GM12878 (cell line): ENCODE measurements around the gene ANAPC10. TPM values are rescaled to one million over a fixed set of nuclear protein-coding genes. Genes with fewer than 3 reads are reported as not detected.
A peak's percentile ranks its signal among the peaks of the same experiment; 100 is the strongest.

Source experiments
- ATAC-seq: fragments of 200-7000 bp; cut with Tn5 transposase; 3 replicates; pipeline ENCODE4 v1.9.1; 2020; ENCODE audit warnings: mild to moderate bottlenecking, moderate library complexity
- BruUV-seq: library from RNA; stranded (reverse); fragments of 400-500 nt; replicated peaks from 2 replicates; lab custom pipeline; 2021; lab: Mats Ljungman, UMichigan
- CTCF ChIA-PET: fragments of 300-600 bp; sonication (Branson Sonifier 250); formaldehyde crosslinking; extraction: SDS; loops from one replicate; lab custom pipeline; 2021; ENCODE audit warnings: inconsistent platforms; lab: Yijun Ruan, JAX
- POLR2A ChIA-PET: fragments of 350-600 bp; formaldehyde crosslinking; extraction: SDS; loops from one replicate; lab custom pipeline; 2021; ENCODE audit warnings: inconsistent platforms; lab: Charles Lee
- RAD21 ChIA-PET: fragments of 300-600 bp; sonication (Branson Sonifier 250); formaldehyde crosslinking; loops from one replicate; lab custom pipeline; 2023; ENCODE audit warnings: antibody characterized with exemption; ENCODE audit not compliant: unreplicated experiment; lab: Charles Lee
- SMC1A ChIA-PET: fragments of 300-600 bp; sonication (Branson Sonifier 250); formaldehyde crosslinking; loops from one replicate; lab custom pipeline; 2023; ENCODE audit not compliant: unreplicated experiment, uncharacterized antibody; lab: Charles Lee
- DNase-seq: peaks from one replicate; pipeline ENCODE4 v3.0.0-alpha.2; 2011; ENCODE audit warnings: low read depth, low spot score
- FAIRE-seq: peaks from 3 replicates; lab custom pipeline; 2011; peaks lifted over from hg19 to GRCh38; lab: Jason Lieb, UNC
- H2AFZ ChIP-seq: 2 replicates; pipeline ENCODE4 v1.6.0; 2011; ENCODE audit warnings: low read depth, low read length, control low read depth; ENCODE audit not compliant: control insufficient read depth
- H3K27ac ChIP-seq: 2 replicates; pipeline ENCODE4 v1.5.1; 2011; ENCODE audit warnings: control low read depth; ENCODE audit not compliant: control insufficient read depth, insufficient read depth
- H3K27me3 ChIP-seq, 2 experiments: replicated peaks in 1 of 2; 2 replicates each; pipeline versions ENCODE4 v1.6.0 to v1.6.1; 2011; ENCODE audit warnings: low read length in 1 of 2; ENCODE audit not compliant: control insufficient read depth in 2 of 2, insufficient read depth in 2 of 2
- H3K36me3 ChIP-seq, 2 experiments: 2 replicates each; pipeline ENCODE4 v1.5.1; 2011; ENCODE audit warnings: low read length in 1 of 2; ENCODE audit not compliant: control insufficient read depth in 2 of 2, insufficient read depth in 2 of 2
- H3K4me1 ChIP-seq: 2 replicates; pipeline ENCODE4 v1.6.1; 2011; ENCODE audit warnings: mild to moderate bottlenecking, low read length, moderate library complexity, mixed read lengths; ENCODE audit not compliant: control insufficient read depth, insufficient read depth
- H3K4me2 ChIP-seq: 2 replicates; pipeline ENCODE4 v1.6.0; 2011; ENCODE audit warnings: control low read depth; ENCODE audit not compliant: control insufficient read depth, insufficient read depth
- H3K4me3 ChIP-seq: fragments of 200-600 bp; sonication (generic); 2 replicates; pipeline ENCODE4 v1.5.1; 2016
- H3K79me2 ChIP-seq: 2 replicates; pipeline ENCODE4 v1.6.0; 2011; ENCODE audit warnings: low read length; ENCODE audit not compliant: control insufficient read depth, insufficient read depth
- H3K9ac ChIP-seq: 2 replicates; pipeline ENCODE4 v1.8.0; 2011; ENCODE audit warnings: low read length, control low read depth, mixed read lengths; ENCODE audit not compliant: control insufficient read depth, insufficient read depth
- H3K9me3 ChIP-seq: replicated peaks from 3 replicates; pipeline ENCODE4 v1.5.1; 2011; ENCODE audit warnings: mild to moderate bottlenecking, low read length; ENCODE audit not compliant: control insufficient read depth, insufficient read depth
- H4K20me1 ChIP-seq: 2 replicates; pipeline ENCODE4 v1.6.0; 2011; ENCODE audit not compliant: control insufficient read depth, insufficient read depth
- WGBS: methylation state at CpG from one replicate; pipeline ENCODE4 v1.1.6; 2016; ENCODE audit warnings: low lambda C conversion rate; ENCODE audit not compliant: insufficient replicate concordance, insufficient coverage; ENCODE audit errors: missing lambda C conversion rate; 5-methylcytosine and 5-hydroxymethylcytosine counted together
- in situ Hi-C: fragments of 300-500 bp; cut with MboI; formaldehyde crosslinking; loops from 9 replicates; pipeline ENCODE4 v1.14.3; 2018; ENCODE audit warnings: mixed read lengths
- intact Hi-C: fragments of 100-400 bp; cut with micrococcal nuclease; formaldehyde crosslinking; loops from one replicate; pipeline ENCODE4 v1.14.2; 2022; ENCODE audit not compliant: unreplicated experiment
- polyA plus RNA-seq, 11 experiments: library from polyadenylated mRNA; depleted of rRNA in 4 of 11; unstranded in 6 of 11; stranded (reverse) in 5 of 11; fragments of >200 nt; fragmentation: Nextera tagmentation in 4 of 11; fragmentation: Illumina TruSeq in 1 of 11; extraction: Ambion mirVana in 4 of 11; extraction: Trizol in 1 of 11; gene quantifications; 1 replicate in 1 of 11; 2 replicates in 10 of 11; pipeline versions ENCODE4 v1.2.1 to v1.2.3, GENCODE V29; 2011 to 2016; ENCODE audit warnings: inconsistent platforms in 2 of 11, missing spikeins in 2 of 11, low read depth in 1 of 11
- total RNA-seq, 4 experiments: library from RNA; depleted of rRNA in 3 of 4; stranded (reverse); fragments of >200 nt in 3 of 4; fragmentation: Illumina TruSeq in 1 of 4; extraction: Trizol in 1 of 4; gene quantifications; 2 replicates each; pipeline versions ENCODE4 v1.2.1 to v1.2.3, GENCODE V29; 2013 to 2021
- TF ChIP-seq, protein P1 (sequence below): fragments of 450-650 bp; IDR thresholded peaks from 2 replicates; pipeline ENCODE4 v1.6.1; 2017; ENCODE audit warnings: mild to moderate bottlenecking, moderate library complexity
- TF ChIP-seq, protein P2 (sequence below): fragments of 450-650 bp; formaldehyde crosslinking; IDR thresholded peaks from 2 replicates; pipeline ENCODE4 v1.4.0; 2022; ENCODE audit warnings: mild to moderate bottlenecking, moderate library complexity
- TF ChIP-seq, protein P3 (sequence below): fragments of 450-650 bp; IDR thresholded peaks from 2 replicates; pipeline ENCODE4 v1.6.1; 2017; ENCODE audit warnings: mild to moderate bottlenecking, moderate library complexity

The ANAPC10 gene
- total and polyA plus RNA-seq, 10 of the 15 experiments (the other 5 are each of a cell fraction or from before 2014, with no cell fraction given): 23.8 to 73.7 (median 48.5) TPM

DNA sequence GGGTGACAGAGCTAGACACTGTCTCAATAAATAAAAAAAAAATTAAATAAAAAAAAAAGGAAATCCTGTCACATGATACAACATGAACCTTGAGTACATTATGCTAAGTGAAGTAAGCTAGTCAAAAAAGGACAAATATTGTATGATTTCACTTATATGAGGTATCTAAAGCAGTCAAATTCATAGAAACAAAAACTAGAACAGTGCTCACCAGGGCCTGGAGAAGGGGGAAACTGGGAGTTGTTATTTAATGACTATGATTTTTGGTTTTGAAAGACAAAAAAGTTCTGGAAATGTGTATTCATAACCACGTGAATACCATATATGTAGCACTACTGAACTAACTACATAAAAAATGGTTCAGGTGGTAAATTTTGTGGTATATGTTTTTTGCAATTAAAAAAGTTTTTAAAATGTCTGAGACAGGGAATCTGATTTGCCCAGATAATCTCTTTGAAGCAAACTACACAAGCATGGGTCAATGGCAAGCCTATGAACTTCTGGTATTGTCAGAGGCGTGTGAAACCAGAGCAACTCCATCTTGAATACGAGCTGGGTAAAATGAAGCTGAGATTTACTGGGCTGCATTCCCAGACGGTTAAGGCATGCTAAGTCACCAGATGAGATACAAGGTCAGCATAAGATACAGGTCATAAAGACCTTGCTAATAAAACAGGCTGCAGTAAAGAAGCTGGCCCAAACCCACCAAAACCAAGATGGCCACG, 42.3 kb downstream of the ANAPC10 start:
- DNase-seq (no peak), ATAC-seq (peak; percentile 68), FAIRE-seq (no peak)
- Histone ChIP-seq H3K36me3 (peaks cover 0 to 2% of the 10 kb centered on the region in 2 experiments; a peak in 3 of 4 replicates), H3K79me2 (no peaks in the 10 kb centered on the region), H3K4me3 (no peak overlapping the region), H3K4me1 (no peaks in the 10 kb centered on the region), H3K9me3 (no peaks in the 10 kb centered on the region; the same call in 2 of the 3 replicates), H3K4me2 (no peak overlapping the region), H2AFZ (no peak overlapping the region), H4K20me1 (no peaks in the 10 kb centered on the region), H3K9ac (no peak overlapping the region), H3K27ac (no peak overlapping the region), H3K27me3 (no peaks in the 10 kb centered on the region)
- ChIA-PET SMC1A (interaction anchor here (0.9 to 1.0 kb wide), 2 partner anchors 63 to 265 kb away, joined by 3 read pairs; no protein-coding TSS in a partner anchor), CTCF (interaction anchor here (0.6 kb wide), 1 partner anchor 87 kb away, joined by 3 read pairs; no protein-coding TSS in a partner anchor), RAD21 (interaction anchor here (1.0 kb wide), 1 partner anchor 85 kb away, joined by 3 read pairs; no protein-coding TSS in a partner anchor), POLR2A (no interaction called here)
- BruUV-seq: no TSS peak
- intact Hi-C loops: no loop called here
- TF ChIP-seq, protein P1, sequence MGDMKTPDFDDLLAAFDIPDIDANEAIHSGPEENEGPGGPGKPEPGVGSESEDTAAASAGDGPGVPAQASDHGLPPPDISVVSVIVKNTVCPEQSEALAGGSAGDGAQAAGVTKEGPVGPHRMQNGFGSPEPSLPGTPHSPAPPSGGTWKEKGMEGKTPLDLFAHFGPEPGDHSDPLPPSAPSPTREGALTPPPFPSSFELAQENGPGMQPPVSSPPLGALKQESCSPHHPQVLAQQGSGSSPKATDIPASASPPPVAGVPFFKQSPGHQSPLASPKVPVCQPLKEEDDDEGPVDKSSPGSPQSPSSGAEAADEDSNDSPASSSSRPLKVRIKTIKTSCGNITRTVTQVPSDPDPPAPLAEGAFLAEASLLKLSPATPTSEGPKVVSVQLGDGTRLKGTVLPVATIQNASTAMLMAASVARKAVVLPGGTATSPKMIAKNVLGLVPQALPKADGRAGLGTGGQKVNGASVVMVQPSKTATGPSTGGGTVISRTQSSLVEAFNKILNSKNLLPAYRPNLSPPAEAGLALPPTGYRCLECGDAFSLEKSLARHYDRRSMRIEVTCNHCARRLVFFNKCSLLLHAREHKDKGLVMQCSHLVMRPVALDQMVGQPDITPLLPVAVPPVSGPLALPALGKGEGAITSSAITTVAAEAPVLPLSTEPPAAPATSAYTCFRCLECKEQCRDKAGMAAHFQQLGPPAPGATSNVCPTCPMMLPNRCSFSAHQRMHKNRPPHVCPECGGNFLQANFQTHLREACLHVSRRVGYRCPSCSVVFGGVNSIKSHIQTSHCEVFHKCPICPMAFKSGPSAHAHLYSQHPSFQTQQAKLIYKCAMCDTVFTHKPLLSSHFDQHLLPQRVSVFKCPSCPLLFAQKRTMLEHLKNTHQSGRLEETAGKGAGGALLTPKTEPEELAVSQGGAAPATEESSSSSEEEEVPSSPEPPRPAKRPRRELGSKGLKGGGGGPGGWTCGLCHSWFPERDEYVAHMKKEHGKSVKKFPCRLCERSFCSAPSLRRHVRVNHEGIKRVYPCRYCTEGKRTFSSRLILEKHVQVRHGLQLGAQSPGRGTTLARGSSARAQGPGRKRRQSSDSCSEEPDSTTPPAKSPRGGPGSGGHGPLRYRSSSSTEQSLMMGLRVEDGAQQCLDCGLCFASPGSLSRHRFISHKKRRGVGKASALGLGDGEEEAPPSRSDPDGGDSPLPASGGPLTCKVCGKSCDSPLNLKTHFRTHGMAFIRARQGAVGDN: peak; percentile 67; the same call in 1 of the 2 replicates
- TF ChIP-seq, protein P2, sequence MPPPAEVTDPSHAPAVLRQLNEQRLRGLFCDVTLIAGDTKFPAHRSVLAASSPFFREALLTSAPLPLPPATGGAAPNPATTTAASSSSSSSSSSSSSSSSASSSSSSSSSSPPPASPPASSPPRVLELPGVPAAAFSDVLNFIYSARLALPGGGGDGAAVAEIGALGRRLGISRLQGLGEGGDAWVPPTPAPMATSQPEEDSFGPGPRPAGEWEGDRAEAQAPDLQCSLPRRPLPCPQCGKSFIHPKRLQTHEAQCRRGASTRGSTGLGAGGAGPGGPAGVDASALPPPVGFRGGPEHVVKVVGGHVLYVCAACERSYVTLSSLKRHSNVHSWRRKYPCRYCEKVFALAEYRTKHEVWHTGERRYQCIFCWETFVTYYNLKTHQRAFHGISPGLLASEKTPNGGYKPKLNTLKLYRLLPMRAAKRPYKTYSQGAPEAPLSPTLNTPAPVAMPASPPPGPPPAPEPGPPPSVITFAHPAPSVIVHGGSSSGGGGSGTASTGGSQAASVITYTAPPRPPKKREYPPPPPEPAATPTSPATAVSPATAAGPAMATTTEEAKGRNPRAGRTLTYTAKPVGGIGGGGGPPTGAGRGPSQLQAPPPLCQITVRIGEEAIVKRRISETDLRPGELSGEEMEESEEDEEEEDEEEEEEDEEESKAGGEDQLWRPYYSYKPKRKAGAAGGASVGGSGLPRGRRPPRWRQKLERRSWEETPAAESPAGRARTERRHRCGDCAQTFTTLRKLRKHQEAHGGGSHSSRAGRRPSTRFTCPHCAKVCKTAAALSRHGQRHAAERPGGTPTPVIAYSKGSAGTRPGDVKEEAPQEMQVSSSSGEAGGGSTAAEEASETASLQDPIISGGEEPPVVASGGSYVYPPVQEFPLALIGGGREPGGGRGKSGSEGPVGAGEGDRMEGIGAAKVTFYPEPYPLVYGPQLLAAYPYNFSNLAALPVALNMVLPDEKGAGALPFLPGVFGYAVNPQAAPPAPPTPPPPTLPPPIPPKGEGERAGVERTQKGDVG (CRISPR knock-in tag): no peak
- TF ChIP-seq, protein P3, sequence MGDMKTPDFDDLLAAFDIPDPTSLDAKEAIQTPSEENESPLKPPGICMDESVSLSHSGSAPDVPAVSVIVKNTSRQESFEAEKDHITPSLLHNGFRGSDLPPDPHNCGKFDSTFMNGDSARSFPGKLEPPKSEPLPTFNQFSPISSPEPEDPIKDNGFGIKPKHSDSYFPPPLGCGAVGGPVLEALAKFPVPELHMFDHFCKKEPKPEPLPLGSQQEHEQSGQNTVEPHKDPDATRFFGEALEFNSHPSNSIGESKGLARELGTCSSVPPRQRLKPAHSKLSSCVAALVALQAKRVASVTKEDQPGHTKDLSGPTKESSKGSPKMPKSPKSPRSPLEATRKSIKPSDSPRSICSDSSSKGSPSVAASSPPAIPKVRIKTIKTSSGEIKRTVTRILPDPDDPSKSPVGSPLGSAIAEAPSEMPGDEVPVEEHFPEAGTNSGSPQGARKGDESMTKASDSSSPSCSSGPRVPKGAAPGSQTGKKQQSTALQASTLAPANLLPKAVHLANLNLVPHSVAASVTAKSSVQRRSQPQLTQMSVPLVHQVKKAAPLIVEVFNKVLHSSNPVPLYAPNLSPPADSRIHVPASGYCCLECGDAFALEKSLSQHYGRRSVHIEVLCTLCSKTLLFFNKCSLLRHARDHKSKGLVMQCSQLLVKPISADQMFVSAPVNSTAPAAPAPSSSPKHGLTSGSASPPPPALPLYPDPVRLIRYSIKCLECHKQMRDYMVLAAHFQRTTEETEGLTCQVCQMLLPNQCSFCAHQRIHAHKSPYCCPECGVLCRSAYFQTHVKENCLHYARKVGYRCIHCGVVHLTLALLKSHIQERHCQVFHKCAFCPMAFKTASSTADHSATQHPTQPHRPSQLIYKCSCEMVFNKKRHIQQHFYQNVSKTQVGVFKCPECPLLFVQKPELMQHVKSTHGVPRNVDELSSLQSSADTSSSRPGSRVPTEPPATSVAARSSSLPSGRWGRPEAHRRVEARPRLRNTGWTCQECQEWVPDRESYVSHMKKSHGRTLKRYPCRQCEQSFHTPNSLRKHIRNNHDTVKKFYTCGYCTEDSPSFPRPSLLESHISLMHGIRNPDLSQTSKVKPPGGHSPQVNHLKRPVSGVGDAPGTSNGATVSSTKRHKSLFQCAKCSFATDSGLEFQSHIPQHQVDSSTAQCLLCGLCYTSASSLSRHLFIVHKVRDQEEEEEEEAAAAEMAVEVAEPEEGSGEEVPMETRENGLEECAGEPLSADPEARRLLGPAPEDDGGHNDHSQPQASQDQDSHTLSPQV: peak; percentile 84
- 86% methylated on average over 5 of the region's 5 CpGs for WGBS
- in situ Hi-C loops: no loop called here
